ENCODE data around the gene MED25. TPM values are rescaled to one million over a fixed set of nuclear protein-coding genes. Genes with fewer than 3 reads are reported as not detected.

MED25 gene
- total RNA-seq, 1 donor from 2014 or later, result 44.0 TPM

DNA sequence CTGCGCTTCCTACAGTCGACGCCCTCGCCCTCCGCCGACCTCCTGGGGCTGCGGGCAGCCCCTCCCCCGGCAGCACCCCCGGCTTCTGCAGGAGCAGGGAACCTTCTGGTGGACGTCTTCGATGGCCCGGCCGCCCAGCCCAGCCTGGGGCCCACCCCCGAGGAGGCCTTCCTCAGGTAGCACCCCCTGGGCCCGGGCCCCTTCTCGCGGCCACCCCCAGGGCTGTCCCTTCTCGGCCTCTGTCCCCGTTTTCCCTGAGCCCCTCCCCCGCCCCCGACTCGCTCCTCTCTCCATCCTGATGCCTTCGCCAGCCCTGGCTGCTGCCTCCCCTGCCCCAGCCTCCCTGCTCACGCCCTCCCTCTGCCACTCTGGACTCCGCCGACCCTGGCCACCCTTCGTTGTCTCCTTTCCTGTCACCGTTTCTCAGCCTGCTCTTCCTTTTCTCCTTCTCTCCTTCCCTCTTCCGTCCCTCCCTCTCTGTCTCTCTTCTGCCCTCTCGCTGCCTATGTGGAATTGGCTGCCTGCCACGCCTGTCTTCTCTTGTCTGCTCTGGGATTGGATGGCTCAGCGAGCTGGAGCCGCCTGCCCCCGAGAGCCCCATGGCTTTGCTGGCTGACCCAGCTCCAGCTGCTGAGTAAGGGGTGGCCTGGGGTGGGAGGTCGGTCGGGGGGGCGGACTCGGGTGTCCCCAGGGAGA lies 16.0 kb upstream of the MED25 start:
- DNase-seq (ENCODE audit: low spot score), result no peak
- no peaks in the 10 kb centered on the region for H3K4me1 Mint-ChIP-seq (ENCODE audit: low read depth)
- no peaks in the 10 kb centered on the region for H3K27me3 Mint-ChIP-seq (ENCODE audit: low read depth)
- no peak overlapping the region for H3K4me3 Mint-ChIP-seq (ENCODE audit: low read depth)
- no peaks in the 10 kb centered on the region for H3K9me3 Mint-ChIP-seq
- H3K36me3 Mint-ChIP-seq (ENCODE audit: low read depth), result peaks cover 49% of the 10 kb centered on the region
- no peak overlapping the region for H3K27ac Mint-ChIP-seq
- intact Hi-C loops (cut with micrococcal nuclease), result no loop called here

DNA sequence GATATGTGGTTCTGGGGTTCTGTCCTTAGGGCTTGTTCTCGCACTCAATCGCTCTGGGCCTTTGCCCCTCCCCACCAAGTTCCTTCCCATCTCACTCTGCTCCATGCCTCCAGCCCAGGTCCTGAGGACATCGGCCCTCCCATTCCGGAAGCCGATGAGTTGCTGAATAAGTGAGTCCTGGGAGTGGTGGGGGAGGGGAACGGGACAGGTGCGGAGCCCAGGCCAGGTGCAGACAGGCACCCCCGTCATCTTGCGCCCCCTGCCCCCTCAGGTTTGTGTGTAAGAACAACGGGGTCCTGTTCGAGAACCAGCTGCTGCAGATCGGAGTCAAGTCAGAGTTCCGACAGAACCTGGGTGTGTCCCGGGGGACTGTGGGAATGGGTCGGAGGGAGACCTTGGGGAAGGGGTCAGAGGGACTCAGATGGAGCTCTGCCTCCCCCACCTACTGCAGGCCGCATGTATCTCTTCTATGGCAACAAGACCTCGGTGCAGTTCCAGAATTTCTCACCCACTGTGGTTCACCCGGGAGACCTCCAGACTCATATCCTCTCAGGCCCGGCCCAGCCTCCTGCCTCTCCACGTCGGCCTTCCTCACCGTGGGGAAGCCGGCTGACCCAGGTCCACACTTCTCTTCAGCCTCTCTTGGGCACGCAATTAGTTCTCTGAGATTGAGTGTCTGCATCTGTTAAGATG lies 15.1 kb upstream of the MED25 start:
- no peak for DNase-seq (ENCODE audit: low spot score)
- H3K9me3 Mint-ChIP-seq, result no peaks in the 10 kb centered on the region
- no peak overlapping the region for H3K27ac Mint-ChIP-seq
- H3K4me3 Mint-ChIP-seq (ENCODE audit: low read depth), result no peak overlapping the region
- no peaks in the 10 kb centered on the region for H3K27me3 Mint-ChIP-seq (ENCODE audit: low read depth)
- intact Hi-C loops (cut with micrococcal nuclease), result no loop called here
- H3K4me1 Mint-ChIP-seq (ENCODE audit: low read depth), result no peaks in the 10 kb centered on the region
- peaks cover 45% of the 10 kb centered on the region for H3K36me3 Mint-ChIP-seq (ENCODE audit: low read depth)

DNA sequence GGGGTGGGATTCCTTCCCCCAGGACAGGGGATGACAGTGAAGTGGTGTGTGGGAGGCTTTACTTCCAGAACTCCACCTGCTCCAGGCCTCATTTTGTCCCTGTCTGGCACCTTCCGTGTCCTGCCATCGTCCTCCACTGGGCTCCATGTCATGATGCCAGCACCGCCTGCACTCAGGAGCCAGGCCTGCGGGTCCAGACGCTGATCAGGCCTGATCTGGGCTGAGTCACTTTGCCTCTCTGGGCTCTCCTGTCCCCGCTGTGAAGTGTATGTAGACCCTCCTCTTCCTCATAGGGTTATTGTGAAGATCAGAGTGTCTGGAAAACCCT lies 14.6 kb upstream of the MED25 start:
- no peaks in the 10 kb centered on the region for H3K9me3 Mint-ChIP-seq
- H3K27me3 Mint-ChIP-seq (ENCODE audit: low read depth), result no peaks in the 10 kb centered on the region
- peaks cover 2% of the 10 kb centered on the region for H3K4me1 Mint-ChIP-seq (ENCODE audit: low read depth)
- H3K36me3 Mint-ChIP-seq (ENCODE audit: low read depth), result peaks cover 42% of the 10 kb centered on the region
- intact Hi-C loops (cut with micrococcal nuclease), result no loop called here
- no peak for DNase-seq (ENCODE audit: low spot score)
- no peak overlapping the region for H3K27ac Mint-ChIP-seq
- no peak overlapping the region for H3K4me3 Mint-ChIP-seq (ENCODE audit: low read depth)

DNA sequence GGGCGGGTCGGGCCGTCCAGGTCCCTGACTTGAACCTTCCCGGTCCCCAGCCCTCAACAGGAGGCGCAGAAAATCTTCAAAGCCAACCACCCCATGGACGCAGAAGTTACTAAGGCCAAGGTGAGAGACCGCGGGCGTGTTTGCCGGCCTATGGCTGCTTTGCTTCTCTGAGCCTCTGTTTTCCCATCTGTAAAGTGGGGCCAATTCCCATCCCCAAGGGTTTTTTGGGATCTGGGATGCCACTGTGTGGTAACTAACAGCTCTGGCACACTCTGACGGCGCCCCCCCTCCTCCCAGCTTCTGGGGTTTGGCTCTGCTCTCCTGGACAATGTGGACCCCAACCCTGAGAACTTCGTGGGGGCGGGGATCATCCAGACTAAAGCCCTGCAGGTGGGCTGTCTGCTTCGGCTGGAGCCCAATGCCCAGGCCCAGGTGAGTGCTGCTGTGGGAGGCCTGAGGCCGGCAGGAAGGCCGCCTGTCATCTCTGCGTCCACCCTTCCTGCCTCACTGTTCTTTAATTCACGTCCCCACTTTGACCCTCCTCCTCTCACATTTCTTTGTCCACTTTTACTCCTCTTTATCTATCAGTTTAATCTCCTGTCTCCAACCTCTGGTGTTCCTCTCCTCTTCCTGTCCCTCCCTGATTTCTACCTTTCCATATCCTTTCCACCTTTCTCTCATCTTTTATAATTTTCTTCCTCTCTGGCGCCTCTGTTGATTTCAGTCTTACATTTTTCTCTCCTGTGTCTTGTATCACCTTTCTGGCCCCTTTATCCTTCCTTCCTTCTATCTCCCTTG lies 12.1 kb upstream of the MED25 start:
- Mint-ChIP-seq H3K9me3 (no peaks in the 10 kb centered on the region), H3K4me3 (ENCODE audit: low read depth) (no peak overlapping the region), H3K27ac (peak overlapping the region; percentile 13), H3K27me3 (ENCODE audit: low read depth) (no peaks in the 10 kb centered on the region), H3K36me3 (ENCODE audit: low read depth) (peaks cover 26% of the 10 kb centered on the region), H3K4me1 (ENCODE audit: low read depth) (peaks cover 10% of the 10 kb centered on the region)
- intact Hi-C loops (cut with micrococcal nuclease), result no loop called here
- no peak for DNase-seq (ENCODE audit: low spot score)

DNA sequence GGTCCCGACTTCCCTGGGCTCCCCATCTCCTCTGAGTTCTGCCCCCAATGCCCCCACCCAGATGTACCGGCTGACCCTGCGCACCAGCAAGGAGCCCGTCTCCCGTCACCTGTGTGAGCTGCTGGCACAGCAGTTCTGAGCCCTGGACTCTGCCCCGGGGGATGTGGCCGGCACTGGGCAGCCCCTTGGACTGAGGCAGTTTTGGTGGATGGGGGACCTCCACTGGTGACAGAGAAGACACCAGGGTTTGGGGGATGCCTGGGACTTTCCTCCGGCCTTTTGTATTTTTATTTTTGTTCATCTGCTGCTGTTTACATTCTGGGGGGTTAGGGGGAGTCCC lies 11.5 kb upstream of the MED25 start:
- H3K4me1 Mint-ChIP-seq (ENCODE audit: low read depth), result peaks cover 10% of the 10 kb centered on the region
- no peak overlapping the region for H3K4me3 Mint-ChIP-seq (ENCODE audit: low read depth)
- intact Hi-C loops (cut with micrococcal nuclease), result no loop called here
- H3K27ac Mint-ChIP-seq, result no peak overlapping the region
- H3K27me3 Mint-ChIP-seq (ENCODE audit: low read depth), result no peaks in the 10 kb centered on the region
- peaks cover 24% of the 10 kb centered on the region for H3K36me3 Mint-ChIP-seq (ENCODE audit: low read depth)
- no peaks in the 10 kb centered on the region for H3K9me3 Mint-ChIP-seq
- DNase-seq (ENCODE audit: low spot score), result no peak

DNA sequence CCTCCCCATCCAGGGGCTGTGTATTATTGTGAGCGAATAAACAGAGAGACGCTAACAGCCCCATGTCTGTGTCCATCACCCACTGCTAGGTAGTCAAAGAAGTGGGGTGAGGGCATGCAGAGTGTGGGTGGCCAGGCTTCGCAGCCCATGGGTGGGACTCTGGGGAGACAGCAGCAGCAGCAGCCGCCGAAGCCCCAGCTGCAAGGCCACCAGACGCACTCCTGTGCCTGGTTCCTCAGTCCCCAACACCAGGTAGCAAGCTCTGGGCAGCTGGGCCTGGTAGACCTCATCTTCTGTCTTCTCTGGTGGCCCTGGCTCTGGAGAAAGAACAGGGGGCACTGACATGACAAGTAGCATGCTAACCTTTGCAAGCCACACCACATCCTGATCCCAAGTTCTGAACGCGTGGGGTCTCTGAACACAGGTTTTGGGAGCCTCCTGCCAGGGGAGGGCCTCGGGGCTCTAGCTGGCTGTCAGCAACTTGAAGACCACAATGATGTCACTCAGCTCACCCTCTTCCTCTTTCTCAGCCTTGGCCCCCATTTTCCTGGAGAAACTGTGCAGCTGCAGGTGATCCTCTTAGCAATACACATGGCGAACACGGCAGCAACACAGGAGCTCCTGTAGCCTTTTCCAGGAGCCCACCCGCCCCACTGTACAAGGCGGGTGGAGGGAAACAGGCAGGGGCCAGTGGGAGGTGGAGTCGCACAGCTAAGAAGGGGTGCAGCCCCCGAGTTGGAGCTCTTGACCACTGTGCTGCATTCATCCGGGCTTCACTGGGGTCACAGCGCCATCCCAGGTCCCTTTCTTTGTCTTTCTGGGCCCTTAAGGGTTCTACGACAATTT lies 10.8 kb upstream of the MED25 start:
- H3K27ac Mint-ChIP-seq, result no peak overlapping the region
- intact Hi-C loops (cut with micrococcal nuclease), result no loop called here
- H3K27me3 Mint-ChIP-seq (ENCODE audit: low read depth), result no peaks in the 10 kb centered on the region
- no peaks in the 10 kb centered on the region for H3K9me3 Mint-ChIP-seq
- no peak overlapping the region for H3K4me3 Mint-ChIP-seq (ENCODE audit: low read depth)
- DNase-seq (ENCODE audit: low spot score), result no peak
- H3K4me1 Mint-ChIP-seq (ENCODE audit: low read depth), result peaks cover 15% of the 10 kb centered on the region
- H3K36me3 Mint-ChIP-seq (ENCODE audit: low read depth), result peaks cover 22% of the 10 kb centered on the region

DNA sequence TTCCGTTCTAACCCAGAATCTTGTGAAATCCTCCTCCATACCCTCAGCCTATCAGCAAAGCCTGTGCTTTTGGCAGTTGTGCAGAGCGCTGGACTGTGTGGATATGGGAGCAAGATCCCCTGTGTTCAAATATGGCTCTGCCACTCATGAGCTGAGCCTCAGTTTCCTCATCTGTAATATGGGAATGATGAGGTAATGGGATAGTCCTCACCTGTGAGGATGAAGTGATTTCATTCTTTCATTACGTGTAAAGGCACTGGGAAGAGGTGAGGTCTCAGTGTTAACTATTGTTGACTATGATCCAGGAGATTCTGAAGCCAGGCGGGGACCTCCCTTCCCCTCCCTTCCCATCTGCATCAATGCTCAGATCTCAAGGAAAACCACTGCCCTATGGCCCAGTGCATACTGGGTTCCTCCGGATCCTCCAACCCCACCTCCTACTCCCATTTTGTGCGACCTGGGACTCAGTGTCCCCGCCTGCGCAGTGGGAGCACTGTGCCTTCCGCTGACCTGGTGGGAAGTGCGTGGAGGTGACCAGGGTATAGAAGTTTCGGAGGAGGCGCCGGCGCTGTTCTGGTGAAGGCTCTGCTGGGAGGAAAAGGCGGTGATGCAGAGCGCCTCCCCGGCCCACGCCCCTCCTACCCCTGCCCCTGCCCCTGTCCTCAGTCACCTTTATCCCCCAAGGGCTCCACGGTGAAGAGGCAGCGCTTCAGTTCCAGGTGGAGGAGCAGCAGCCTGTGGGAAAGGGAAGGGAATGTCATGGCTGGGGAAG lies 10.0 kb upstream of the MED25 start:
- H3K27me3 Mint-ChIP-seq (ENCODE audit: low read depth), result no peaks in the 10 kb centered on the region
- H3K4me1 Mint-ChIP-seq (ENCODE audit: low read depth), result peaks cover 21% of the 10 kb centered on the region
- H3K9me3 Mint-ChIP-seq, result no peaks in the 10 kb centered on the region
- intact Hi-C loops (cut with micrococcal nuclease), result no loop called here
- peak overlapping the region; percentile 78 for H3K27ac Mint-ChIP-seq
- no peak for DNase-seq (ENCODE audit: low spot score)
- H3K4me3 Mint-ChIP-seq (ENCODE audit: low read depth), result peak overlapping the region; percentile 49
- H3K36me3 Mint-ChIP-seq (ENCODE audit: low read depth), result peaks cover 16% of the 10 kb centered on the region

DNA sequence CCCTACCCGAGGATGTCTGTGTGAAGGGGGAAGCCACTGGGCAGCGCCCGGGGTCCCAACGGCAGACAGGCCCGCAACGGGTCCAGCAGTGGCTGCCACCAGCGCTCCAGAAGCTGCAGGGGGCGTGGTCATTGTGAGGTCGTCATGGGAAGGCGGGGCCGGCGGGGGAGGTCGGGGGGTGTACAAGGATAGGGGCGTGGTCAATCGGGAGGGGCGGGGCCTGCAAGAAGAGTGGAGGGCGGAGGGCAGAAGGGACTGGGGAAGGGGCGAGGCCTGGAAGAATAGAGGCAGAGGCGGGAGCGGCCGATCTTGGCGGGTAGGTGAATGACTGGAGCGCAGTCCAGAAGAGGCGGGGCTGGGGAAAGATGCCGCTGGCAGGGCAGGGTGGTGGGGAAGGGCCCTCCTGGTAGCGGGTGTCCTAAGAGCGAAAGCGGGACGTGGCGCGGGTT lies 9.4 kb upstream of the MED25 start:
- intact Hi-C loops (cut with micrococcal nuclease), result no loop called here
- H3K27ac Mint-ChIP-seq, result peak overlapping the region; percentile 78
- no peaks in the 10 kb centered on the region for H3K27me3 Mint-ChIP-seq (ENCODE audit: low read depth)
- H3K36me3 Mint-ChIP-seq (ENCODE audit: low read depth), result peaks cover 10% of the 10 kb centered on the region
- H3K4me1 Mint-ChIP-seq (ENCODE audit: low read depth), result peaks cover 24% of the 10 kb centered on the region
- H3K9me3 Mint-ChIP-seq, result no peaks in the 10 kb centered on the region
- peak; percentile 76 for DNase-seq (ENCODE audit: low spot score)
- peak overlapping the region; percentile 89 for H3K4me3 Mint-ChIP-seq (ENCODE audit: low read depth)

DNA sequence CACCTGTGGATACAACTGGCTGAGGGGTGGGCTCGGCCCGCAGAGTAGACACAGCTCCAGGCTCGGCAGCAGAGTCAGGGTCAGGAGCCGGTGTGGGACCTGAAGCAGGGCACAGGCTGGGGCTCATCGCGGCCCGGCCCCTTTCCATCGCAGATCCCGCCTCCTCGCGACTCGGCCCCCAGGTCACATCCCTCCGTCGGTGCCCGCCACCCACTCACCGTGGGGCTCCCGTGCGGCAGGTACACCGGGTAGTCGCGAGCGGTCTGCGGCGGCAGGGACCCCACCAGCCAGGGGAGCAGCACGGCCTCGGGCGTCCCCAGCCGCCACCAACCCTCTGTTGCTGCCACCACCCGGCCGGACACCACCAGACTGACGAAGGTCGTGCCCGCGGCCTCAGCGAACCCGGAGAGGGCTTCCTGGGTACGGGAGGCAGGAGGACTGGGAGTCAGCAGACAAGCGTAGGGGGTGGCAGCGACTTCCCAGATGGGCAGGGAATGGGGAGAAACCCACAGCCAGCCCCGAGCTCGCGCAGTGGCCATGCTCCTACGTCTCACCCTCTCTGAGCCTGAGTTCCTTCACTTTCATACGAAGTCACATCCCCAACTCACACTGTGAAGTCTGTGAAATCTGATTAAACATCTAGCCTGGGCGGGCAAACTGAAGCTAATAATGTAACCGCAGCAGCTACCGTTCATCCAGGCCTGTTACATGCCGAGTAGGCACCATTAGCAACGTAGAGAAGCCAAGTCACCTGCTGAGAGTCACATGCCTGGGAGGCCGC lies 8.7 kb upstream of the MED25 start:
- Mint-ChIP-seq H3K4me3 (ENCODE audit: low read depth) (peak overlapping the region; percentile 89), H3K27ac (peak overlapping the region; percentile 78), H3K36me3 (ENCODE audit: low read depth) (peaks cover 9% of the 10 kb centered on the region), H3K4me1 (ENCODE audit: low read depth) (peaks cover 24% of the 10 kb centered on the region), H3K27me3 (ENCODE audit: low read depth) (no peaks in the 10 kb centered on the region), H3K9me3 (no peaks in the 10 kb centered on the region)
- intact Hi-C loops (cut with micrococcal nuclease), result no loop called here
- DNase-seq (ENCODE audit: low spot score), result peak; percentile 29

DNA sequence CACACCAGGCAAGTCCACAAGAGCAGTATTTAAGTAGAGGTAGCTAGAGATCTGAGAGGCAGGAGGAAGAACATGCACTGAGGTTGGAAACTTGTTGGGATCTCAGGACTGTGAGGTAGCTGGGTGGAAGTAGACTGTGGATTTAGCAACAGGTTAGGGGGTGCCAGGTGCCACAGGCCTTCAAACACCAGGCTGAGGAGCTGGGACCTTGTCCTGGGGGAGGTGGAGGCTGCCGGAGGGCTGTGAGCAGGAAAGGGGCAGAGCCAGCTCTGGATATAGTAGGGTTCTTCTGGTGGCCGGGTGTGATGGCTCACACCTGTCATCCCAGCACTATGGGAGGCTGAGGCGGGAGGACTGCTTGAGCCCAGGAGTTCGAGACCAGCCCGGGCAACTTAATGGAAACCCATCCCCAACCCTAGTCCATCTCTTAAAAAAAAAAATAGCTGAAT lies 8.1 kb upstream of the MED25 start:
- no peak for DNase-seq (ENCODE audit: low spot score)
- Mint-ChIP-seq H3K4me3 (ENCODE audit: low read depth) (peak overlapping the region; percentile 89), H3K36me3 (ENCODE audit: low read depth) (peaks cover 9% of the 10 kb centered on the region), H3K4me1 (ENCODE audit: low read depth) (peaks cover 24% of the 10 kb centered on the region), H3K27ac (no peak overlapping the region), H3K27me3 (ENCODE audit: low read depth) (no peaks in the 10 kb centered on the region), H3K9me3 (no peaks in the 10 kb centered on the region)
- intact Hi-C loops (cut with micrococcal nuclease), result loop anchor here (5.0 to 10.0 kb wide), 2 partner anchors 145 to 218 kb away; partner anchors contain the start of genes BCL2L12, IRF3 and PRR12

DNA sequence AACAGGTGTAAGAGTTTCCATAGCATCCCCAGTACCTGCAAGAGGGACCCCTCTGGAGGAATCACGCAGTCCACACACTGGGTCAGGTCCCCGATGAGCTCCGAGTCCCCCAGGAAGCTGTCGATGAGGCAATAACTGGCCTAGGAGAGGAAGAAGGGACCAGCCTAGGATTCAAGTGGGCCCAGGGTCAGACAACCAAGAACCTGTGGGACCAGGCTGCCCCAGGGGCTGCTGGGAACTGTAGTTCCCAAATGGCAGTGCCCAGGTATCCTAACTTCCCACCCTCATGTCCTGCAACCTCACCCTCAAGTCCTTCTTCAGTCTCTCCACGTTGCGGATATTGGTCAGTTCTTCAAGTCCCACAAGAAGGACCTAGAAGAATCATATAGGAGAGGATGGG lies 6.8 kb upstream of the MED25 start:
- H3K27ac Mint-ChIP-seq, result no peak overlapping the region
- intact Hi-C loops (cut with micrococcal nuclease), result loop anchor here (5.0 to 10.0 kb wide), 2 partner anchors 147 to 219 kb away; partner anchors contain the start of genes BCL2L12, IRF3 and PRR12
- no peaks in the 10 kb centered on the region for H3K27me3 Mint-ChIP-seq (ENCODE audit: low read depth)
- no peak overlapping the region for H3K4me3 Mint-ChIP-seq (ENCODE audit: low read depth)
- no peaks in the 10 kb centered on the region for H3K9me3 Mint-ChIP-seq
- peaks cover 5% of the 10 kb centered on the region for H3K36me3 Mint-ChIP-seq (ENCODE audit: low read depth)
- H3K4me1 Mint-ChIP-seq (ENCODE audit: low read depth), result peaks cover 24% of the 10 kb centered on the region
- DNase-seq (ENCODE audit: low spot score), result no peak
